ENCODE measurements around the gene CYS1.

The CYS1 gene

DNA sequence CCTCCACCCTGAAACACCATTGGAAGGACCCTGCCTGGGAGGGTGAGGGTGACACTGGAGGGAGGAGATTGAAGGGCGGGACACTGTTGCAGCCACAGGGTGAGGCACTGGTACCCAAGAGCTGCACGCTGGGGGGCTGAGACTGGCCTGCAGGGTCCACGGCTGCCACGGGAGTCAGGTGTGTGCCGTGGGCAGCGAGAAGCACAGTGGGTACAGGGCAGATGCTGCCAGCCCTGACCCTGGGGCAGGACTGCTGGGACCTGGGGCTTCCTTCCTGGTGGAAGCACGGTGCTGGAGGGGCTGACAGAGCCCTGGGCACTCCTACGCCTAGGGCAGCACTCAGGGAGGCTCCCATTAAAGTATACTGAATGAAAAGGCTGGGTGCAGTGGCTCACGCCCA is 16.6 kb downstream of the CYS1 start:
- Histone ChIP-seq H3K36me3 (ENCODE audit: insufficient read depth, low read length) (no peaks in the 10 kb centered on the region), H3K9me2 (ENCODE audit: low read depth, low read length) (no peaks in the 10 kb centered on the region), H3K27me3 (ENCODE audit: insufficient read depth, low read length) (peaks cover 13% of the 10 kb centered on the region; the same call in 1 of the 2 replicates), H3K4me3 (ENCODE audit: low read depth, low read length, poor library complexity, severe bottlenecking) (no peak overlapping the region), H2AFZ (ENCODE audit: low read length) (no peak overlapping the region), H4K20me1 (ENCODE audit: insufficient read depth, low read length) (no peaks in the 10 kb centered on the region), H3K9me3 (ENCODE audit: low read length) (peaks cover 11% of the 10 kb centered on the region), H3K4me1 (ENCODE audit: insufficient read depth, low read length, severe bottlenecking) (no peaks in the 10 kb centered on the region), H3K9ac (ENCODE audit: low read length) (no peak overlapping the region), H3K79me2 (ENCODE audit: insufficient read depth, low read length) (no peaks in the 10 kb centered on the region), H3K27ac (ENCODE audit: low read depth, low read length, poor library complexity, severe bottlenecking) (no peak overlapping the region), H3F3A (ENCODE audit: insufficient read depth, low read length) (no peaks in the 10 kb centered on the region), H3K4me2 (ENCODE audit: low read length) (no peak overlapping the region)
- no peak for TF ChIP-seq EZH2 (IDR thresholded peaks at IDR 0.05; ENCODE audit: borderline replicate concordance, low read length)
- TF ChIP-seq, protein P1, sequence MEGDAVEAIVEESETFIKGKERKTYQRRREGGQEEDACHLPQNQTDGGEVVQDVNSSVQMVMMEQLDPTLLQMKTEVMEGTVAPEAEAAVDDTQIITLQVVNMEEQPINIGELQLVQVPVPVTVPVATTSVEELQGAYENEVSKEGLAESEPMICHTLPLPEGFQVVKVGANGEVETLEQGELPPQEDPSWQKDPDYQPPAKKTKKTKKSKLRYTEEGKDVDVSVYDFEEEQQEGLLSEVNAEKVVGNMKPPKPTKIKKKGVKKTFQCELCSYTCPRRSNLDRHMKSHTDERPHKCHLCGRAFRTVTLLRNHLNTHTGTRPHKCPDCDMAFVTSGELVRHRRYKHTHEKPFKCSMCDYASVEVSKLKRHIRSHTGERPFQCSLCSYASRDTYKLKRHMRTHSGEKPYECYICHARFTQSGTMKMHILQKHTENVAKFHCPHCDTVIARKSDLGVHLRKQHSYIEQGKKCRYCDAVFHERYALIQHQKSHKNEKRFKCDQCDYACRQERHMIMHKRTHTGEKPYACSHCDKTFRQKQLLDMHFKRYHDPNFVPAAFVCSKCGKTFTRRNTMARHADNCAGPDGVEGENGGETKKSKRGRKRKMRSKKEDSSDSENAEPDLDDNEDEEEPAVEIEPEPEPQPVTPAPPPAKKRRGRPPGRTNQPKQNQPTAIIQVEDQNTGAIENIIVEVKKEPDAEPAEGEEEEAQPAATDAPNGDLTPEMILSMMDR (IDR thresholded peaks at IDR 0.05; ENCODE audit: low read length): no peak

DNA sequence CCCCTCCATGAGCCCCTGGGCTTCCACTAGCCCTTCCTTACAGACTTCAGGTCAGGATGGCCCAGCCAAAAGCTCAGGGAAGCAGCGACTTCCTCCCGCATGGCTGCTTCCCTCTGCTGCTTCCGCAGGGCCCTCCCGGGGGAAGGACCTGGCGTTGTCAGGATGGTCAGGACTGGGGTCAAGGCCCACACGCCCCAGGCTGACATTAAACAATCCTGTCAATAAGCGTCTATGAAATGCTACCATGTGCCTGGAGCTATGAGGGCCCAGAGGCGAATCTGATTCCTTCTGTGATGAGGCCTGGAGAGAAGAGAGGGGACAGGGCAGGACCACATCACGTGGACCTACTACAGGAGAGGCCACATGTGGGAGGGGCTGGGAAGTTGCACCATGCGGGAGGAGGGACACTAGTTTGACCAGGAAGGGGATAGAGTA is 17.3 kb downstream of the CYS1 start:
- TF ChIP-seq, protein P1 (IDR thresholded peaks at IDR 0.05; ENCODE audit: low read length): no peak
- no peak for TF ChIP-seq EZH2 (IDR thresholded peaks at IDR 0.05; ENCODE audit: borderline replicate concordance, low read length)
- Histone ChIP-seq H3K4me2 (ENCODE audit: low read length) (no peak overlapping the region), H3K9ac (ENCODE audit: low read length) (no peak overlapping the region), H3K27me3 (ENCODE audit: insufficient read depth, low read length) (peaks cover 6% of the 10 kb centered on the region; the same call in 1 of the 2 replicates), H4K20me1 (ENCODE audit: insufficient read depth, low read length) (no peaks in the 10 kb centered on the region), H3K36me3 (ENCODE audit: insufficient read depth, low read length) (no peaks in the 10 kb centered on the region), H3K4me1 (ENCODE audit: insufficient read depth, low read length, severe bottlenecking) (no peaks in the 10 kb centered on the region), H3K9me3 (ENCODE audit: low read length) (peaks cover 6% of the 10 kb centered on the region), H3F3A (ENCODE audit: insufficient read depth, low read length) (no peaks in the 10 kb centered on the region), H2AFZ (ENCODE audit: low read length) (no peak overlapping the region), H3K27ac (ENCODE audit: low read depth, low read length, poor library complexity, severe bottlenecking) (no peak overlapping the region), H3K4me3 (ENCODE audit: low read depth, low read length, poor library complexity, severe bottlenecking) (no peak overlapping the region), H3K79me2 (ENCODE audit: insufficient read depth, low read length) (no peaks in the 10 kb centered on the region), H3K9me2 (ENCODE audit: low read depth, low read length) (no peaks in the 10 kb centered on the region)

DNA sequence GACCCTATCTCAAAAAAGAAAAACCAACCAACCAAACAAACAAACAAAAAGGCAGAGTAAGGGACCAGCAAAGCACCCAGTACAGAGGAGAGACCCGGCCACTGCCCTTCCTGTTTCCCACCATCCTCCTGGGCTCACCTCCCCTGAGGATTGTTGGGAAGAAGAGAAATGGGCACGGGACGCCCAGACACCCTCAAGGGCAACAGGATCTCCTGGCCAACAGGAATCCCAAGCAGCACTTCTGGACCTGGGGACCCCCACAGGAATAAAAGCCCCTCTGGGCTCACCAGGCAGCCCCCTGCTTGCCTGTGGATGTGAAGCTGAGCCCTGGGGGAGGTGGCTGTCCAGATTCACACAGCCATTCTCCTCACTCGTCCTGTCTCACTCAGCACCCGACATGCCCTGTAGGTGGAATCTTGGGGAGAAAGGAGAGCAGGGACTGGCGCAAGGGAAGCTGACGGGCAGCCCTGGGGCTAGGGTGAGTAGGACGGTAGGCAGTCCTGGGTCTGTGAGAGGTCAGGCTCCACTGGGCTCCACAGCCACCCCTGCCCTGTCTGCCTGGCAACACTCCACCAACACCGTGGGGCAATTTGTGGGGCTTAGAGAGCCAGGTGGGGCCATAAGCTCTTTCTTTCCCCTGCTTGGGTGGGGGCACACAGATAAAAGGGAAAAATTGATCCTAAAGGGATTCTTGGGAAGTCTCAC is 18.8 kb downstream of the CYS1 start:
- Histone ChIP-seq H3K27me3 (ENCODE audit: insufficient read depth, low read length) (no peaks in the 10 kb centered on the region; the same call in 1 of the 2 replicates), H3K9me3 (ENCODE audit: low read length) (no peaks in the 10 kb centered on the region), H3K9me2 (ENCODE audit: low read depth, low read length) (no peaks in the 10 kb centered on the region), H3F3A (ENCODE audit: insufficient read depth, low read length) (no peaks in the 10 kb centered on the region), H3K4me1 (ENCODE audit: insufficient read depth, low read length, severe bottlenecking) (no peaks in the 10 kb centered on the region), H2AFZ (ENCODE audit: low read length) (no peak overlapping the region), H3K4me2 (ENCODE audit: low read length) (no peak overlapping the region), H3K27ac (ENCODE audit: low read depth, low read length, poor library complexity, severe bottlenecking) (no peak overlapping the region), H3K36me3 (ENCODE audit: insufficient read depth, low read length) (no peaks in the 10 kb centered on the region), H3K4me3 (ENCODE audit: low read depth, low read length, poor library complexity, severe bottlenecking) (no peak overlapping the region), H3K9ac (ENCODE audit: low read length) (no peak overlapping the region), H3K79me2 (ENCODE audit: insufficient read depth, low read length) (no peaks in the 10 kb centered on the region), H4K20me1 (ENCODE audit: insufficient read depth, low read length) (no peaks in the 10 kb centered on the region)
- no peak for TF ChIP-seq EZH2 (IDR thresholded peaks at IDR 0.05; ENCODE audit: borderline replicate concordance, low read length)
- TF ChIP-seq, protein P1 (IDR thresholded peaks at IDR 0.05; ENCODE audit: low read length): no peak

All from OCI-LY1 (cell line).